ENCODE data around the gene RRAGB.
"Not testable (repeated sequence)": the region's sequence is repeated elsewhere in the genome, so short reads cannot be mapped to it uniquely, and the experiment has no call there.

Gene RRAGB

GRCh38 chrX:55767100-55767499, 49.6 kb downstream of the RRAGB start:
- no peak for DNase-seq (ENCODE audit: low read depth in 2 of 2)

GRCh38 chrX:55774419-55774818, 56.9 kb downstream of the RRAGB start:
- not testable (repeated sequence) for DNase-seq (ENCODE audit: low read depth in 2 of 2)

- no peak for DNase-seq (ENCODE audit: low read depth in 2 of 2)
Measured at GRCh38 chrX:55777596-55777995, 60.0 kb downstream of the RRAGB start.

GRCh38 chrX:55778322-55778721, 60.8 kb downstream of the RRAGB start:
- DNase-seq (ENCODE audit: low read depth in 2 of 2): no peak

GRCh38 chrX:55783723-55784122, 66.2 kb downstream of the RRAGB start:
- no peak for DNase-seq (ENCODE audit: low read depth in 2 of 2)

- no peak for DNase-seq (ENCODE audit: low read depth in 2 of 2)
Measured at GRCh38 chrX:55787063-55787462, 69.5 kb downstream of the RRAGB start.

GRCh38 chrX:55787727-55788126, 70.2 kb downstream of the RRAGB start:
- no peak for DNase-seq (ENCODE audit: low read depth in 2 of 2)

GRCh38 chrX:55794405-55794804, 76.9 kb downstream of the RRAGB start:
- DNase-seq (ENCODE audit: low read depth in 2 of 2): no peak

GRCh38 chrX:55796496-55796895, 78.9 kb downstream of the RRAGB start:
- no peak for DNase-seq (ENCODE audit: low read depth in 2 of 2)

GRCh38 chrX:55801811-55802210, 84.3 kb downstream of the RRAGB start:
- no peak for DNase-seq (ENCODE audit: low read depth in 2 of 2)
